ENCODE results near the gene RBM17.

Gene RBM17

GRCh38 chr10:6151087-6151977 is 62.5 kb downstream of the RBM17 start:
- H3K27ac ChIP-seq (ENCODE audit: low read depth, low read length): peak overlapping the region; percentile 71
- peaks cover 0 to 9% (median 0%) of the 10 kb centered on the region in 5 donors for H3K36me3 ChIP-seq (ENCODE audit: control insufficient read depth in 5 of 5, insufficient read depth in 5 of 5, low read length in 5 of 5)
- H3K9me3 ChIP-seq (ENCODE audit: control insufficient read depth in 5 of 5, low read length in 5 of 5): no peaks in the 10 kb centered on the region
- no peaks in the 10 kb centered on the region for H3K27me3 ChIP-seq (ENCODE audit: control insufficient read depth in 5 of 5, insufficient read depth in 4 of 5, low read length in 5 of 5)
- peaks cover 8 to 58% (median 54%) of the 10 kb centered on the region in 5 donors for H3K4me1 ChIP-seq (ENCODE audit: control insufficient read depth in 5 of 5, insufficient read depth in 5 of 5, low read length in 5 of 5)
- peak overlapping the region in 3 of 5 donors; percentile 16 to 54 (median 21) for H3K9ac ChIP-seq (ENCODE audit: low read length in 5 of 5)
- H3K4me3 ChIP-seq (ENCODE audit: low read depth in 1 of 5, low read length in 5 of 5): peak overlapping the region; percentile 11 to 61 (median 32)

GRCh38 chr10:6153845-6154244 is 65.0 kb downstream of the RBM17 start:
- no peaks in the 10 kb centered on the region for H3K9me3 ChIP-seq (ENCODE audit: control insufficient read depth in 5 of 5, low read length in 5 of 5)
- H3K9ac ChIP-seq (ENCODE audit: low read length in 5 of 5): peak overlapping the region in 1 of 5 donors; percentile 16
- peaks cover 6 to 38% (median 36%) of the 10 kb centered on the region in 5 donors for H3K4me1 ChIP-seq (ENCODE audit: control insufficient read depth in 5 of 5, insufficient read depth in 5 of 5, low read length in 5 of 5)
- no peaks in the 10 kb centered on the region for H3K27me3 ChIP-seq (ENCODE audit: control insufficient read depth in 5 of 5, insufficient read depth in 4 of 5, low read length in 5 of 5)
- H3K27ac ChIP-seq (ENCODE audit: low read depth, low read length): peak overlapping the region; percentile 57
- no peaks in the 10 kb centered on the region for H3K36me3 ChIP-seq (ENCODE audit: control insufficient read depth in 5 of 5, insufficient read depth in 5 of 5, low read length in 5 of 5)
- H3K4me3 ChIP-seq (ENCODE audit: low read depth in 1 of 5, low read length in 5 of 5): no peak overlapping the region

- no peak overlapping the region for H3K27ac ChIP-seq (ENCODE audit: low read depth, low read length)
- H3K27me3 ChIP-seq (ENCODE audit: control insufficient read depth in 5 of 5, insufficient read depth in 4 of 5, low read length in 5 of 5): no peaks in the 10 kb centered on the region
- H3K36me3 ChIP-seq (ENCODE audit: control insufficient read depth in 5 of 5, insufficient read depth in 5 of 5, low read length in 5 of 5): no peaks in the 10 kb centered on the region
- H3K4me1 ChIP-seq (ENCODE audit: control insufficient read depth in 5 of 5, insufficient read depth in 5 of 5, low read length in 5 of 5): peaks cover 6 to 38% (median 36%) of the 10 kb centered on the region in 5 donors
- H3K4me3 ChIP-seq (ENCODE audit: low read depth in 1 of 5, low read length in 5 of 5): no peak overlapping the region
- peak overlapping the region in 1 of 5 donors; percentile 35 for H3K9ac ChIP-seq (ENCODE audit: low read length in 5 of 5)
- H3K9me3 ChIP-seq (ENCODE audit: control insufficient read depth in 5 of 5, low read length in 5 of 5): no peaks in the 10 kb centered on the region
Measured at GRCh38 chr10:6154566-6154965, 65.7 kb downstream of the RBM17 start.

GRCh38 chr10:6158276-6158675 is 69.4 kb downstream of the RBM17 start:
- peak overlapping the region in 1 of 5 donors; percentile 70 for H3K9ac ChIP-seq (ENCODE audit: low read length in 5 of 5)
- H3K27ac ChIP-seq (ENCODE audit: low read depth, low read length): peak overlapping the region; percentile 70

GRCh38 chr10:6161921-6162320 is 73.1 kb downstream of the RBM17 start:
- Histone ChIP-seq H3K4me3 (ENCODE audit: low read depth in 1 of 5, low read length in 5 of 5) (no peak overlapping the region), H3K9ac (ENCODE audit: low read length in 5 of 5) (peak overlapping the region in 1 of 5 donors; percentile 25), H3K36me3 (ENCODE audit: control insufficient read depth in 5 of 5, insufficient read depth in 5 of 5, low read length in 5 of 5) (peaks cover 0 to 7% (median 2%) of the 10 kb centered on the region in 5 donors), H3K4me1 (ENCODE audit: control insufficient read depth in 5 of 5, insufficient read depth in 5 of 5, low read length in 5 of 5) (peaks cover 3 to 30% (median 28%) of the 10 kb centered on the region in 5 donors), H3K27ac (ENCODE audit: low read depth, low read length) (peak overlapping the region; percentile 89), H3K27me3 (ENCODE audit: control insufficient read depth in 5 of 5, insufficient read depth in 4 of 5, low read length in 5 of 5) (no peaks in the 10 kb centered on the region), H3K9me3 (ENCODE audit: control insufficient read depth in 5 of 5, low read length in 5 of 5) (no peaks in the 10 kb centered on the region)

More at GRCh38 chr10:6158276-6158675, 69.4 kb downstream of the RBM17 start:
- Histone ChIP-seq H3K4me1 (ENCODE audit: control insufficient read depth in 5 of 5, insufficient read depth in 5 of 5, low read length in 5 of 5) (peaks cover under 1 to 17% (median 16%) of the 10 kb centered on the region in 5 donors), H3K36me3 (ENCODE audit: control insufficient read depth in 5 of 5, insufficient read depth in 5 of 5, low read length in 5 of 5) (no peaks in the 10 kb centered on the region), H3K9me3 (ENCODE audit: control insufficient read depth in 5 of 5, low read length in 5 of 5) (no peaks in the 10 kb centered on the region), H3K4me3 (ENCODE audit: low read depth in 1 of 5, low read length in 5 of 5) (no peak overlapping the region), H3K27me3 (ENCODE audit: control insufficient read depth in 5 of 5, insufficient read depth in 4 of 5, low read length in 5 of 5) (no peaks in the 10 kb centered on the region)

GRCh38 chr10:6162589-6163356 is 73.9 kb downstream of the RBM17 start:
- Histone ChIP-seq H3K4me3 (ENCODE audit: low read depth in 1 of 5, low read length in 5 of 5) (peak overlapping the region; percentile 48 to 71 (median 55)), H3K27me3 (ENCODE audit: control insufficient read depth in 5 of 5, insufficient read depth in 4 of 5, low read length in 5 of 5) (no peaks in the 10 kb centered on the region), H3K4me1 (ENCODE audit: control insufficient read depth in 5 of 5, insufficient read depth in 5 of 5, low read length in 5 of 5) (peaks cover 3 to 34% (median 29%) of the 10 kb centered on the region in 5 donors), H3K36me3 (ENCODE audit: control insufficient read depth in 5 of 5, insufficient read depth in 5 of 5, low read length in 5 of 5) (peaks cover 0 to 9% (median 2%) of the 10 kb centered on the region in 5 donors), H3K9ac (ENCODE audit: low read length in 5 of 5) (peak overlapping the region in 3 of 5 donors; percentile 48 to 68 (median 51)), H3K9me3 (ENCODE audit: control insufficient read depth in 5 of 5, low read length in 5 of 5) (no peaks in the 10 kb centered on the region), H3K27ac (ENCODE audit: low read depth, low read length) (peak overlapping the region; percentile 89)

- H3K9me3 ChIP-seq (ENCODE audit: control insufficient read depth in 5 of 5, low read length in 5 of 5): no peaks in the 10 kb centered on the region
- H3K36me3 ChIP-seq (ENCODE audit: control insufficient read depth in 5 of 5, insufficient read depth in 5 of 5, low read length in 5 of 5): peaks cover 0 to 13% (median 9%) of the 10 kb centered on the region in 5 donors
- no peaks in the 10 kb centered on the region for H3K27me3 ChIP-seq (ENCODE audit: control insufficient read depth in 5 of 5, insufficient read depth in 4 of 5, low read length in 5 of 5)
- peaks cover 3 to 43% (median 29%) of the 10 kb centered on the region in 5 donors for H3K4me1 ChIP-seq (ENCODE audit: control insufficient read depth in 5 of 5, insufficient read depth in 5 of 5, low read length in 5 of 5)
- H3K27ac ChIP-seq (ENCODE audit: low read depth, low read length): peak overlapping the region; percentile 98
- peak overlapping the region; percentile 59 to 79 (median 71) for H3K4me3 ChIP-seq (ENCODE audit: low read depth in 1 of 5, low read length in 5 of 5)
- peak overlapping the region; percentile 63 to 89 (median 86) for H3K9ac ChIP-seq (ENCODE audit: low read length in 5 of 5)
Measured at GRCh38 chr10:6163364-6164270, 74.8 kb downstream of the RBM17 start.

- H3K27ac ChIP-seq (ENCODE audit: low read depth, low read length): peak overlapping the region; percentile 98
- H3K27me3 ChIP-seq (ENCODE audit: control insufficient read depth in 5 of 5, insufficient read depth in 4 of 5, low read length in 5 of 5): no peaks in the 10 kb centered on the region
- peak overlapping the region; percentile 59 to 79 (median 71) for H3K4me3 ChIP-seq (ENCODE audit: low read depth in 1 of 5, low read length in 5 of 5)
- no peaks in the 10 kb centered on the region for H3K9me3 ChIP-seq (ENCODE audit: control insufficient read depth in 5 of 5, low read length in 5 of 5)
- H3K4me1 ChIP-seq (ENCODE audit: control insufficient read depth in 5 of 5, insufficient read depth in 5 of 5, low read length in 5 of 5): peaks cover 3 to 48% (median 33%) of the 10 kb centered on the region in 5 donors
- H3K36me3 ChIP-seq (ENCODE audit: control insufficient read depth in 5 of 5, insufficient read depth in 5 of 5, low read length in 5 of 5): peaks cover 0 to 13% (median 9%) of the 10 kb centered on the region in 5 donors
- H3K9ac ChIP-seq (ENCODE audit: low read length in 5 of 5): peak overlapping the region; percentile 63 to 89 (median 86)
Measured at GRCh38 chr10:6164271-6165095, 75.6 kb downstream of the RBM17 start.

Measured in subcutaneous abdominal adipose tissue (tissue), 5 donors.